ENCODE data around the gene SPP2. TPM values are rescaled to one million over a fixed set of nuclear protein-coding genes. Genes with fewer than 3 reads are reported as not detected.

Gene SPP2, protein sequence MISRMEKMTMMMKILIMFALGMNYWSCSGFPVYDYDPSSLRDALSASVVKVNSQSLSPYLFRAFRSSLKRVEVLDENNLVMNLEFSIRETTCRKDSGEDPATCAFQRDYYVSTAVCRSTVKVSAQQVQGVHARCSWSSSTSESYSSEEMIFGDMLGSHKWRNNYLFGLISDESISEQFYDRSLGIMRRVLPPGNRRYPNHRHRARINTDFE
- not detected in 2 replicates for total RNA-seq

DNA sequence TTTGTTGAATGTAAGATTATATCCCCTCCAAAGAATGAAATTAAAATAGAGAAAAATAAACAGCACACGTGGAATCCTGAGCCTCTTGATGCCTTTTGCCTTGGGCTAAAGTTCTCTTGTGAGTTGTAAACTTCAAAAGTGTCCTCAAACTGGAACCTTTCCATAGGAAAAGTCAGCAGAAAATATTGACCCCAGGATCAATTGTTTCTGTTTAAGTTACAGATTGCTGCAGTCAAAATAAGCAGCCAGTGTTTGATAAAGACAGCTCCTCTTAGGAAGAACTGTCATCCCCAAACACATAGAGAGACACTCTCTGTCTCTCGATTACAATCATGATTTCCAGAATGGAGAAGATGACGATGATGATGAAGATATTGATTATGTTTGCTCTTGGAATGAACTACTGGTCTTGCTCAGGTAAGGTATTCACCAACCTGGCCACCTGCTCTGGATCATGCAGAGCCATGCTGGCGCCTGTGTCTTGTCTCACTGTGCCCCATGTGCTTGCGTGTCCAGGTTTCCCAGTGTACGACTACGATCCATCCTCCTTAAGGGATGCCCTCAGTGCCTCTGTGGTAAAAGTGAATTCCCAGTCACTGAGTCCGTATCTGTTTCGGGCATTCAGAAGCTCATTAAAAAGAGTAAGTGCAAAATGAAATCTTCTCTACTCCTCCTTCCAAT is at the start of gene SPP2:
SPP2 (plus strand) TSS at position 248 of the 681 bp plus-strand sequence; CDS start at position 333, 85 bp downstream.
- DNase-seq (ENCODE audit: low read depth, low spot score), result no peak

DNA sequence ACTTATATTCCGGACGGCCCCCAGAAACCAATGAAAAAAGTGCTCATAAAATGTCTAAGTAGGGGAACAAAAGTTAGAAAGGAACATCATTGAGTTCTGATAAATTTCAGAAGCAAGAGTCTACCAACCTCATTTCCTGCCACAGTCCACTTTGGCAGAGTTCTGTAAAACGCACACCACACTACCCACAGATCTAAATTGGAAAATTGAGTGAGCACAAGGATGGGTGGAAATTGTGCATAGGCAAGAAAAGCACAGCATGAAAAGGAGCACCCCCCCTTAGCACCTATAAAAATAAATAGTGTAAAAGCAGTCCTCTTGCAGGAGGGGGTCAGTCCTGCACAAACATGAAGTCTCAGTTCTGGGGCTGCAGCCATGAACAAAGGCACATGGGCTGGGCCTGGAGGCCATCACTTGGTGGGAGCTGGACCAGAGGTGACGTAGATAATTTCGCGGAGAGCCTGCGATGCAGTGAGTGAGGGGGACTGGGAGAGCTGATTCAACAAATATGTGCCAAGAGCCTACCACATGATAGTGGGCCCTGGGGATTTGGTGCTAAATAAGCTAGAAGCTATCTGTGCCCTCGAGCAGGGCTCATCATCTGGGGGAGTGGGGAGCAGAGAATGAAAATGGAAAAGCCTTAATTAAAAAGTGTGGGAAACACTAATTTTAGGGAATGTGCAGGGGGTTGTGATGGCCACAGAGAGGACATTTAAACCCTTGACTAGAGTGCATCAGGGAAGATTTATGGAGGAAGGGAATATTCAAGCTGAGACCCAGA is 48.9 kb upstream of the SPP2 start:
- DNase-seq (ENCODE audit: low read depth, low spot score), result no peak

DNA sequence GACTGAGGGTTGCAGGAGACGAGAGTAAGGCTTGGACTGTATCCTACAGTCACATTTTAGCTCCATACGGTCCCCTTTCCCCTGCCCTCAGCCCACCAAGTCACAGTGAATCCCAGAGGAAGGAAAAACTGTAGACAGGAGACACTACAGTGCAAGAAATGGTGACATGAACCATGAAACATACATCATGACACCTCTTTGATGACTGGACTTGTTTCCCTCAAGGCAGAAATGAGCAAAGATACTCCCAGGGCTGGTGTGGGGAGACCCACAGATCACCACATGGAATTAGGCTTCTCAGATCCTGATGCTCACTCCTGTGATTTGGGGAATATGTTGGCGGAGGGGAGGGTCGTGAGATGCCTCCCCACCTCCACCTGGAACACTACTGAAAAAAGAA is 48.2 kb upstream of the SPP2 start:
- no peak for DNase-seq (ENCODE audit: low read depth, low spot score)

DNA sequence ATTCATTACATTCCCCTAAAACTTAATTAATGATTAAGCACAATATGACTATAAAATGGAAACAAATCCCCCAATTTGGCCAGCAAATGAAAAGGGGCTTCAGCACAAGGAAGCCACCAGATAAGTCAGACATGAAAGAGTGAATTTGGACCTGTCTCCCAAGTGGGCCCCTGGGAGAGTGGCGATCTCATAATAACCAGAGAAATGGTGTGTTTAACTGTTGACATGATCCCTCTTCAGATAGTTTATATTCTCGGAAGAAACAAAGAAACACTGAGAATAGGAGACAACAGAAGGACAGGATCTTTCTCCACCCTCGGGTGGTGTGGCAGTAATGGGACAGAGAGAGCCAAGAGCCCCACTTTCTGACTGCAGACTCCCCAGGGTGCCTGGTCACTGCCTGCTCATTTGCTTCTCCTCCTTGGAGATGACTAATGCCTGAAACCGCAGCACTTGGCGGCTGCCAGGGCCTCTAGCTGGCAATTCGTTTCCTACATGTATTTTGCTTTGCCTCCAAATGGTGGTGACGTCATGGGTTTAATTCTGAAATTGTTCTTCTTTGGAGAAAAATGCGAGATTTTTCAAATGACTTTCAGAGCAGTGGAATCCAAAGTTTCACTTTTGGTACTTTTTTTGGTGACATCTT is 46.4 kb upstream of the SPP2 start:
- no peak for DNase-seq (ENCODE audit: low read depth, low spot score)

DNA sequence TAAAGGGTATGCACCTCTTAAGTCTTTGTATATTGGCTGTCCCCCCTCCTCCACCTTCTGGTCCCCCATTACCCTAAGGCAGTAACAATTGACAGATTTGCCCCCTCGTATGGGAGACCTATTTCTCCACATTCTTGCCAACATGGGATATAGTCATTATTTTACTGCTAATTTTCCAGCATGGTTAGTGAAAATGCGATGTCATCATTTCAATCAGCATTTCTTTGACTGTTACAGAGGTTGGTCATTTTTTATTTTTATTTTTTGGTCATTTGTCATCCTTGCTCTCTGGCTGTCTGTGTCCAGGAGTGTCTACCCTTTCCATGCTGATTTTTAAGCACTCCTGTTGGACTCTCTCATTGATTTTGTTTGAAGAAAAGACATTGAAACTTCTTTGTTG is 45.4 kb upstream of the SPP2 start:
- no peak for DNase-seq (ENCODE audit: low read depth, low spot score)

DNA sequence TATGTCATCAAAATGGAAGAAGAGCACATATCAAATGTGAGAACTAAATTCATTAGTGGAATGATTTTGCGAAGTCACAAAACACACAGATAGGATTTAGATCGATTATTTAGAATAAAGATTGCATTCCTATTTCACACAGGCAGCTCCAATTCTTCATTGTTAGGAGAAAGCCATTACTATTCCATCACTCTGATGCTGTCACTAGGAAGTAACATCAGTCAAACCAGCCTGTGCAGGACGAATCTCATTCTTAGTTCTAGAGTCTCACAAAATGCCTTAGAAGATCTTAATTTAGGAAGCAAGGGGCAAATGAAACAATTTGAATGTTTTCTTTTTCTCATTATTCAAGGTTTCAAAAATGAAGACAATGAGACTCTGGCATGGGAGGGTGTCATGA is 44.0 kb upstream of the SPP2 start:
- no peak for DNase-seq (ENCODE audit: low read depth, low spot score)

DNA sequence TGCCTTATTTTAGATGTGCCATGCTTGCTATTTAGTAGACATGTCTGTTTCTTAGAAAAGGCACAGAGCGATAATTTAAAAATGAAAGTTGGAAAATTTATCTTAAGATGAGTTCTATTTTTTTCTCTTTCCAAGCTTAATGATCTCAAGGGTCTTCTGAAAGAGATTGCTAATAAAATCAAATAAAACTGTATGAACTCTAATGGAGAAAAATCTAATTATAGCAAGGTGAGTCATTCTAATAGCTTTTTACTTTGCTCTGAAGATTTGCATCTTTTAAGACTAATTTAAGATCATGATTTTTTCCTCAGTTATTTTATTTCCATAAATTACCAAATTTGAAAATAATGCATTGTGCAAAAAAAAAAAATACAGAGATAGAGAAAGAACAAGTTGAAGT is 36.1 kb upstream of the SPP2 start:
- no peak for DNase-seq (ENCODE audit: low read depth, low spot score)

DNA sequence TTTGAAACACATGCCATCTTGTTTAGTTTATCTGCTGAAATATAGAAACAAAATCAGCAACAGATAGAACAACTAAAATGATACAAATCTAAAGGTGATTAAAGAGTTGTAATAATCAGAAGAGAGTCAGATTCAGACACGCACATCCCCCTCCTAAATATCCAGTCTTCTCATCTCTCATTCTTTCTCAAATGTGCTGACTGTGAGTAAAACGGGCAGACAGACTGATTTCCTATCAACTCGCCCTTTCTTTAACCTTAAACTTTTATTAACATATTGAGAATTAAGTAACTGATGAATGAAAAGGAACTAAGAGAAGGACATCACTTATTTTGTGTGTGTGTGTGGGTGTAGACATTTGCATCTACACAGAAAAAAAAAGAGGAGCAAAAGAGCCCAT is 34.6 kb upstream of the SPP2 start:
- no peak for DNase-seq (ENCODE audit: low read depth, low spot score)

DNA sequence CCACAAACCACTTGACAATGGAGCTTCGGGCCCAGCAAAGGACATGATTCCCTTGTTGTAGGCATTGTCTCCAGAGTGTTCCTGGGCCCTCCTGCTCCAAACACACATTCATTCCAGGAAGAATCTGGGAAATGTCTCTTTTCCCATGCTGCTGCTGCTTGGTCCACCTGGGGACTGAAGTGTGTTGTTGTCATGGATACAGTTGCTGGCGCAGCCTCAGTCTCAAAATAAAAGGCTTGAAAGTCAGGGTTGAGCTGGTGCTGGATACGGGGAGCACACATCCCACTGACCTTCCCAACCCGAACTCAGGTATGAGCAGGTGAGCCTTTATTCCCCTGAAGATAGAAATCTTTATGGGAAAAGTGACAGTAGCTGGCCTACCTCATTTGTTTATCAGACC is 30.6 kb upstream of the SPP2 start:
- no peak for DNase-seq (ENCODE audit: low read depth, low spot score)

DNA sequence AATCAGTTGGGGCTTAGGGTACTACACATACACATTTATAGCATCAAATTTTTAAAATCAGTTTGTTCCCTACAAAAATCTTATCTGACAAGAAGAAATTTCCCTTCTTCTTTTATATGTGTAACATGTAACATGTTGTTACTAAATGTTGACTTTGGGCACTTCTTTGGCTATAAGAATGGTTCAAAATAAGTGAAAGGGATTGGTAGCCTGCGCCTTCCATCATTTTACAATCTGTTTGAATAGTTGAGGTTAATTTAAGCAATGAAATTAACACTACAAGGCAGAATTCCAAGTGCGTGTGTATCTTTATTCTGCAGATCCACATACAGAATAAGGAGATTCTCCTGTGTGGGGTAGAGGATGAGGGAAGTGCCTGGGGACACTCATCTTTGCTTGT is 30.2 kb upstream of the SPP2 start:
- no peak for DNase-seq (ENCODE audit: low read depth, low spot score)

DNA sequence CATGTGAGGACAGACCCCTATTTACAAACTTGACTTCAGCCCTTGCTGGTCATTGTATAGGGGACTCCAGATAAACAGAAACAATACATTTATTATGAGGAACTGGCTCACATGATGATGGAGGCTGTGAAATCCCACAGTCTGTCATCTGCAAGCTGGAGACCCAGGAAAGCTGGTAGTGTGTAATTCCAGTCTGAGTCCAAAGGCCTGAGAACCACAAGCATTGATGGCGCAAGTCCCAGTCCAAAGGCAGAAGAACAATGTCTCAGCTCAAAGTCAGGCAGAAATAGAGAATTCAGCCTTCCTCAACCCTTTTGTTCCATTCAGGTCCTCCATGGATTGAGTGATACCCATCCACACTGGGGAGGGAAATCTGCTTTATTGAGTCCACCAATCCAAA is 28.1 kb upstream of the SPP2 start:
- DNase-seq (ENCODE audit: low read depth, low spot score), result no peak

DNA sequence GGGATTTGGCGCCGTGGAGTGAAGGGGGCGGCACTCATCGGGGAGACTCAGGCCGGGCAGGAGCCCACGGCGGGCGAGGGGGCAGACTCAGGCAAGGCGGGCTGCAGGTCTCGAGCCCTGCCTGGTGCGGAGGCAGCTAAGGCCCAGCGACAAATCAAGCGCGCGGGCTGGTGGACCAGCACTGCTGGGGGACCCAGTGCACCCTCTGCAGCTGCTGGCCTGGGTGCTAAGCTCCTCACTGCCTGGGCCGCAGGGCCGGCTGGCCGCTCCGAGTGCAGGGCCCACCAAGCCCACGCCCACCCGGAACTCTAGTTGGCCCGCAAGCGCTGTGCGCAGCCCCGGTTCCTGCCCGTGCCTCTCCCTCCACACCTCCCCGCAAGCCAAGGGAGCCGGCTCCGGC is 26.2 kb upstream of the SPP2 start:
- no peak for DNase-seq (ENCODE audit: low read depth, low spot score)

DNA sequence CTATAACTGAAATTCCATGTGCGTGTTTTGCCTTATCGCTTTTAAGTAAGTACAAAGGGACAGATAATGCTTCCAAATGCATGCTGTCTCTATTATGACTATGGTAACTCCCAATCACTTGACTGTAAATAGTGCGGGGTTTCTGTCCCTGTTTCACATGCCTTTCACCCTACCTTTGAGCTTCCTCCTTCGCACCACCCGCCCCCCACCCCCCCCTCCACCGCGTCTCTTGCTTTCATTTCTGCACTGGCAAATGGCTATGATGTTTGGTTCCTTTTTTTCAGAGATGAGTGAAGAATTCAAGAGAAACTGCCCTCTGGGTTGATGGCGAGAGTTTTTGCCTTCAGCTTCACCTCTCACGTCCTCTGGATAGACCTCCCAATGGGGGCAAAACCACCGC is 25.0 kb upstream of the SPP2 start:
- DNase-seq (ENCODE audit: low read depth, low spot score), result no peak

DNA sequence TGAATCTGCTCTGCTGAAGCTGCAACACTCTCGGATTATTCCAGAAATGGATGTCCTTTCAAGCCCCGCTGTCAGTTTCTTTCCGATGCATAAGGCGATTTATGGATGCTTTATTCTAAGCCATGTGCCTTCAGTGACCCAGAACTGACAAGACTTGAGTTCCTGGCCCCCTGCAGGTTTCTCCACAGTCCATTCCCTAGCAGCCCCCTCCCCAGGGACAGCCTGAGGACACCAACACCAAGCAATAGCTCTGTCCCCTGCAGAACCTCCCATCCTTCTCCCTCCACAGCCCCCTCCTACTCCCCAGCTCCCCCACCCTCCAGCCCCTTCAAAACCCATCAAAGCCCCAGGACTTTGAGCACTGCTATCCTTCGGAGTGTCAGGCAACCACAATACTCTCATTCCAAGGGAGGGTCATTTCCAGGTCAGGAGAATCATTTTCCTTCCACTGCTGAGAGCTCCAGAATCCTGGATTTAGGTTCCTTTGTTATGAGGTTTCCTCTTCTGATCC is 24.6 kb upstream of the SPP2 start:
- no peak for DNase-seq (ENCODE audit: low read depth, low spot score)

DNA sequence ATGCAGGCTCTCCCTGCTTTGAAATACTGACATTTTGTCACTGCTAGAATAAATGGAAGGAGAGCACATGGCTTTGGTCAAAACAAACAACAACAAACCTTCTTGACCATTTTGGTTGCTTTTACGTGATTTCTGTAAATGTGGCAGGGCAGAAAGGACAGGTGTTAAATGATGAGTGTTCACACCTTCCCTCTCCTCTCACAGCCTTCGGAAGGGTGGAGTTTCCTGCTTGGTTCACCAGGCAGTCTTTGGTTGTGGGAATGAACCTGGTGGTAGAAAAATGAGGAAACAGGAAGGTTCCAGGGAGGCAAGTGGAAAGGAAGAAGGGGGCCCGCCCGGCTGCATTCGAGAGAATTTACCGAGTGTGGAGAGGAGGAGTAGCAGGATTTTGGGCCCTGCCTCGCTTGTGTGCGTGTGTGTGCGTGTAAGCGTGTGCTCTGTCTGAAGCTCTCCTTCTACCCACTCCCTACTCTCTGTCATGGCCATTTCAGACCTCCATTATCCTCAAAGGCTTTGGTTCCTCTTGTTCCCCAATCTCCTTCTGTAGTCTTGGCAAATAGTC is 23.7 kb upstream of the SPP2 start:
- DNase-seq (ENCODE audit: low read depth, low spot score), result no peak

DNA sequence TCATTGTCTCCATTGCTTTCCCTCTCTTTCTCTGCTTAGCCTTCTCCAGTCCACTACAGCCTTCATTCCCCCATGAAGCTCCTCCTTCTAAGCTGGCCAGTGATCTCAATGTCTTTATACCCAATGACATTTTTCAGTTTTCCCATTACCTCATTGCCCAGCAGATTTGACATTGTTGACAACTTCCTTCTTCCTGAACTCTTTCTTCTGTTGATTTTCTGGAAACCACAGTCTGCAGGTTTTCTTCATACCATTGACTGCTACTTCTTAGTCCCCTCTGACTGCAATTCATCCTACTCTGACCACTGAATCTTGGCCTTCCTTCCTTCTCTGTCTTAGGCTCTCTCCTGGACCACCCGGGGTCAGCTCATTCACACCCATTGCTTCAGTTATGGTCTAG is 22.9 kb upstream of the SPP2 start:
- DNase-seq (ENCODE audit: low read depth, low spot score), result no peak

DNA sequence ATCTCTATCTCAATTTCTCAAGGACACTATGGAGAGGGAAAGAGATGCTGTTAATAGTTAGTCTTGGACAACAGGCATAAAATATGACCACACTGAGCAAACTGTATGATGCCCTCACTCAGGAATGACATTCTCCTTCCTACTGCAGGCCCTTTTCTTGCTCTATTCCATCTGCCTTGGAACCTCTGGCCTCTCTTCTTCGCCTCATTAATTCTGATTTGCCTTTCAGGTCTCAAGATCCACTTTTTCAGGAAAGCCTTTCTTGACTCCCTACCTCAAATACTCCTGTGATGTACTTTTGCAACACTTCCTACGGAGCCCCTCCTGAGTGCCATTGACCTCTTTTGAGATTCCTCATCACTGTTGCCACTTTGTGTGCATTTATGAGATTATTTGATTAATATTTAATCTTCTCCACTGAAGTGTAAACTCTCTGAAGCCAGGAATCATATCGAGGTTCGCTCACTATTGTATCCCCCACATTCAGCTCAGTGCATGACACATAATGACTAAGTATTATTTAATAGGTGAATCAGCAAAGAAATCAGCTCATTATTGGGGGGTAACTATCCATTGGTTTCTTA is 21.3 kb upstream of the SPP2 start:
- DNase-seq (ENCODE audit: low read depth, low spot score), result no peak

DNA sequence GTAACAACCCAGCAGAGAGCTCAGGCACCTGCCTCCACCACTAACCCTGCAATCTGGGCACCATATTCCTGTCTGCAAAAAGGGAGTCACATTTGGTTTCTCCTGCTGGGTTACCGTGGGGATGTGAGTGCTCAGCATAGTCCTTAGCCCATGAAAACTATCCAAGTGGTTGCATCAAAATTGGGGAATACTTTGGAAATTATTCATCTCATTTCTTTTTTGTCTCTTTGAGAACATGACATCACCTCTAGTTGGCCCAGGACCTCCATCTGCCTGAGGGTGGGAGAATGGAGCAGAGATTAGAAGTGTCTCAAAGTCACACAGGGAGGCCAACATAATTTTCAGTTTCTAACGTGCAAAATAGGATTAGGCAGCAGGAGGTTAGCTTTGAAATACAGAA is 19.3 kb upstream of the SPP2 start:
- no peak for DNase-seq (ENCODE audit: low read depth, low spot score)

DNA sequence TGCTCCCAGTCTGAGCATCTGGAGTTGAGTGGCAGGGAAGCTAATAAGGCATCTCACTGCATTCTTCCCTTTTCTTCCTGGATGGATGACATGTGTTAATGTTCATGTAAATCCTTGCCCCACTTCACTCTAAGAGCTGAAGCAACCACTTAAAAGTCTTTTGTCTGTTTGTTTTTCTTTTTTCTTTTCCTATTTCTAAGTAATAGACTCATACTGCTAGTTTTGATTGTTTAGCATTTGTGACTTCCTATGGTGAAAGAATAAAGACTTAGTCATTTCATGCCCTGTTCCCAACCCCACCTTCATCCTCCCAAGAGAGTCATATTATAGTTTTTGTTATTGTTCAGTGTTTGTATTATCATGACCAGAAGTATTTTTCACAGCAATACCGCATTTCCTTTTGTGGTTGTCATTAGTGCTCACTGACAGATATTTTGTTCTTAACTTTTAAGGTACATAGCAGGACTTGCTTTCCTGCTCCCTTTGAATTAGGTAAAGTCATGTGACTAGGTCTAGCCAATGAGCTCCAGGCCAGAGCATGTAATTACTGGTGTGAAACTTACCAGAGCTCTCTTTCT is 18.1 kb upstream of the SPP2 start:
- DNase-seq (ENCODE audit: low read depth, low spot score), result no peak

DNA sequence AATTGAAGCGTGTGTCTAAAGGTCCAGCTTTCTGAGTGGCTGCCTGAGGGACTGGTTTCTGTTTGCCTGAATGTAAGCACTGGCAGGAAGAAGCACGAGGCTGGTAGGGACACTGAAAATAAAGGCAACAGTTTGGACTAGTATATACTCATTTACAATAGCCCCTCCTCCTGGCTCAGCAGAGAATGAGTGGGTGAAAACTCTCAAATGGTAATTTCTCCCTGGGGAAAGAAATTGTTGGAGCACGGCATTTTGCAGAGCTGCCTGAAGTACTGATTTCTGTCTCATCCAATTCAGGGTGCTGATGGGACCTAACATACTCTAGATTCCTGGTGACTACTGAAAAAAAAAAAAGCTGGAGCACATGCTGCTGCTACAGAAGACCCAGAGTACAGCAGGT is 17.3 kb upstream of the SPP2 start:
- DNase-seq (ENCODE audit: low read depth, low spot score), result no peak

DNA sequence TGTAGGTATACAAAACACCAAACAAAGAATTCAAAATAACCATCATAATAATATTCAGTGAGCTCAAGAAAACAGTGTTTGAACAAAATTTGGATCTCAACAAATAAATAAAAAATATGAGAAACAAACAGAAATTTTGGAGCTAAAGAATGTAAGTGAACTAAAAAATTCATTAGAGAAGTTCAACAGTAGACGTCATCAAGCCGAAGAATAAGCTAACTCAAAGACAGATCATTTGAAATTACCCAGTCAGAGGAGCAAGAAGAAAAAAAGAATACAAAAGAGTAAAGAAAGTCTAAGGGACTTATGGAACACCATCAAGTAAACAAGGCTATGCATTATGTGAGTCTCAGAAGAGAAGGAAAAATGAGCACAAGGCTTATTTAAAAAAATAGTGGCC is 16.6 kb upstream of the SPP2 start:
- DNase-seq (ENCODE audit: low read depth, low spot score), result no peak
